HepG2 (cell line): ENCODE results near the gene ADAD2. TPM values are rescaled to one million over a fixed set of nuclear protein-coding genes. Genes with fewer than 3 reads are reported as not detected.

Experiments
- JDP2 ChIP-seq: sonication (generic); formaldehyde crosslinking; IDR thresholded peaks from 2 replicates; pipeline ENCODE4 v1.8.1; 2022; ENCODE audit warnings: missing genetic modification reagents, borderline replicate concordance
- SMAD3 ChIP-seq: sonication (generic); formaldehyde crosslinking; IDR thresholded peaks from 2 replicates; pipeline ENCODE4 v1.4.0; 2020; ENCODE audit warnings: missing genetic modification reagents
- ZFP36L2 ChIP-seq: sonication (generic); formaldehyde crosslinking; IDR thresholded peaks from 2 replicates; pipeline ENCODE4 v1.4.0; 2020; ENCODE audit warnings: missing genetic modification reagents
- ZFY ChIP-seq: sonication (generic); formaldehyde crosslinking; IDR thresholded peaks from 2 replicates; pipeline ENCODE4 v1.4.0; 2020; ENCODE audit warnings: missing genetic modification reagents
- ZNF121 ChIP-seq: sonication (generic); formaldehyde crosslinking; IDR thresholded peaks from 2 replicates; pipeline ENCODE4 v1.5.0; 2020; ENCODE audit warnings: mild to moderate bottlenecking, missing genetic modification reagents
- ZNF550 ChIP-seq: sonication (generic); formaldehyde crosslinking; IDR thresholded peaks from 2 replicates; pipeline ENCODE4 v1.4.0; 2020; ENCODE audit warnings: mild to moderate bottlenecking, missing genetic modification reagents, borderline replicate concordance
- ZNF761 ChIP-seq: sonication (generic); formaldehyde crosslinking; conservative IDR thresholded peaks from 2 replicates; pipeline ENCODE4 v1.4.0; 2020; ENCODE audit warnings: mild to moderate bottlenecking, missing genetic modification reagents
- polyA plus RNA-seq, 8 experiments: library from polyadenylated mRNA; depleted of rRNA in 3 of 8; stranded (reverse) in 7 of 8; unstranded in 1 of 8; fragments of >200 nt; fragmentation: Illumina TruSeq in 4 of 8; extraction: Trizol in 4 of 8; gene quantifications; 2 replicates each; pipeline versions ENCODE4 v1.2.1 to v1.2.3, GENCODE V29; 2011 to 2016; ENCODE audit warnings: low read depth in 4 of 8, missing spikeins in 1 of 8, mixed read lengths in 1 of 8; ENCODE audit not compliant: insufficient read depth in 1 of 8
- total RNA-seq, 5 experiments: library from RNA; depleted of rRNA; stranded (reverse); fragments of >200 nt; fragmentation: Illumina TruSeq; extraction: Trizol; gene quantifications; 2 replicates each; pipeline ENCODE4 v1.2.3, GENCODE V29; 2016; ENCODE audit warnings: low read depth in 1 of 5
- TF ChIP-seq, protein P1 (sequence below): IDR thresholded peaks from 2 replicates; pipeline ENCODE4 v1.6.1; 2016; ENCODE audit warnings: missing compliant biosample characterization, missing genetic modification reagents, borderline replicate concordance
- TF ChIP-seq, protein P2 (sequence below): IDR thresholded peaks from 2 replicates; pipeline ENCODE4 v1.6.1; 2016
- TF ChIP-seq, protein P3 (sequence below): sonication (generic); formaldehyde crosslinking; IDR thresholded peaks from 2 replicates; pipeline ENCODE4 v1.8.1; 2023; ENCODE audit warnings: mild to moderate bottlenecking, missing genetic modification reagents
- TF ChIP-seq, protein P4 (sequence below): sonication (generic); formaldehyde crosslinking; IDR thresholded peaks from 2 replicates; pipeline ENCODE4 v1.5.1; 2020; ENCODE audit warnings: mild to moderate bottlenecking, missing genetic modification reagents, moderate library complexity
- TF ChIP-seq, protein P5 (sequence below): sonication (generic); formaldehyde crosslinking; IDR thresholded peaks from 2 replicates; pipeline ENCODE4 v1.5.1; 2020; ENCODE audit warnings: mild to moderate bottlenecking, missing genetic modification reagents, moderate library complexity
- TF ChIP-seq, protein P6 (sequence below): IDR thresholded peaks from 2 replicates; pipeline ENCODE4 v1.4.0; 2020; ENCODE audit warnings: mild to moderate bottlenecking, missing genetic modification reagents

Gene ADAD2
- total and polyA plus RNA-seq, 2 of the 13 experiments (the other 11 are each of a cell fraction or from before 2014, with no cell fraction given): not detected

DNA sequence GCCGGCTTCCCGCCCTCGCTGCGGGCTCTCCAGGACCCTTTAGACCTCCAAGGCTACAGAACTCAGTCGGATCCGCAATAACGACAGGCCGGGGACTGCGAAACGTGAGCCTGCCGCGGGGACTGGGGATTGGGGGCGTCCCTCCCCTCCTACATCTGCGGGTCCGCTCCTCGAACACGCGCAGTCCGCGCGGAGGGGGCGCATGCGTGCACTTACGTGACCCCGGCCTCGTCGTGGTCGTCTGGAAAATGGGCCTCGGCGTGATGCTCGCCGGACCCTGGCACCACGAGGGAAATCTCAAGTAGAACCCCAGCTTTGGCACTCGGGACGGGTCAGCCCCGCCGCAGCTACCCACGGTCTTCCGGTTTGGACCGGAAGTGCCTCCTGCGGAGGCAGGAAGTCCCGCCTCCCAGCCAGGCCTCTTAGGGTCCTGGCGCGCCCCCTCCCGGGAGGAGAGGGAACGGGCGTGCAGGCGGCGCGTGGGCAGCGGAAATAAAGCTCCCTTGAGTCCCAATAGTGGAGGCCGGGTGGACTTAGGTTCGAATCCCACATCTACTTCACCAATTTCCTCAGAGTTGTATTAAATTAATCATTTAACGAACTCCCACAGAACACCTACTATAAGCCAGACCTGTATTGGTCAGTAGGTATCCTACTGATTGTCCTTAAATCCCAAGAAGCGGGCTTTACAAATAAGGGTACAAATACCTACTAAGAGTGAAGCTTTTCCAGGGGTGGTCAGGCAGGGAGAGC, 4.1 kb upstream of the ADAD2 start, which contains the start of gene TAF1C (continued):
- TF ChIP-seq, protein P1, sequence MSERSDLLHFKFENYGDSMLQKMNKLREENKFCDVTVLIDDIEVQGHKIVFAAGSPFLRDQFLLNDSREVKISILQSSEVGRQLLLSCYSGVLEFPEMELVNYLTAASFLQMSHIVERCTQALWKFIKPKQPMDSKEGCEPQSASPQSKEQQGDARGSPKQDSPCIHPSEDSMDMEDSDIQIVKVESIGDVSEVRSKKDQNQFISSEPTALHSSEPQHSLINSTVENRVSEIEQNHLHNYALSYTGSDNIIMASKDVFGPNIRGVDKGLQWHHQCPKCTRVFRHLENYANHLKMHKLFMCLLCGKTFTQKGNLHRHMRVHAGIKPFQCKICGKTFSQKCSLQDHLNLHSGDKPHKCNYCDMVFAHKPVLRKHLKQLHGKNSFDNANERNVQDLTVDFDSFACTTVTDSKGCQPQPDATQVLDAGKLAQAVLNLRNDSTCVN: no peak; the same call in 1 of the 2 replicates
- TF ChIP-seq, protein P2, sequence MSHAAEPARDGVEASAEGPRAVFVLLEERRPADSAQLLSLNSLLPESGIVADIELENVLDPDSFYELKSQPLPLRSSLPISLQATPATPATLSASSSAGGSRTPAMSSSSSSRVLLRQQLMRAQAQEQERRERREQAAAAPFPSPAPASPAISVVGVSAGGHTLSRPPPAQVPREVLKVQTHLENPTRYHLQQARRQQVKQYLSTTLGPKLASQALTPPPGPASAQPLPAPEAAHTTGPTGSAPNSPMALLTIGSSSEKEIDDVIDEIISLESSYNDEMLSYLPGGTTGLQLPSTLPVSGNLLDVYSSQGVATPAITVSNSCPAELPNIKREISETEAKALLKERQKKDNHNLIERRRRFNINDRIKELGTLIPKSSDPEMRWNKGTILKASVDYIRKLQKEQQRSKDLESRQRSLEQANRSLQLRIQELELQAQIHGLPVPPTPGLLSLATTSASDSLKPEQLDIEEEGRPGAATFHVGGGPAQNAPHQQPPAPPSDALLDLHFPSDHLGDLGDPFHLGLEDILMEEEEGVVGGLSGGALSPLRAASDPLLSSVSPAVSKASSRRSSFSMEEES (CRISPR knock-in tag): peak; percentile 41; the same call in 1 of the 2 replicates
- TF ChIP-seq, protein P3, sequence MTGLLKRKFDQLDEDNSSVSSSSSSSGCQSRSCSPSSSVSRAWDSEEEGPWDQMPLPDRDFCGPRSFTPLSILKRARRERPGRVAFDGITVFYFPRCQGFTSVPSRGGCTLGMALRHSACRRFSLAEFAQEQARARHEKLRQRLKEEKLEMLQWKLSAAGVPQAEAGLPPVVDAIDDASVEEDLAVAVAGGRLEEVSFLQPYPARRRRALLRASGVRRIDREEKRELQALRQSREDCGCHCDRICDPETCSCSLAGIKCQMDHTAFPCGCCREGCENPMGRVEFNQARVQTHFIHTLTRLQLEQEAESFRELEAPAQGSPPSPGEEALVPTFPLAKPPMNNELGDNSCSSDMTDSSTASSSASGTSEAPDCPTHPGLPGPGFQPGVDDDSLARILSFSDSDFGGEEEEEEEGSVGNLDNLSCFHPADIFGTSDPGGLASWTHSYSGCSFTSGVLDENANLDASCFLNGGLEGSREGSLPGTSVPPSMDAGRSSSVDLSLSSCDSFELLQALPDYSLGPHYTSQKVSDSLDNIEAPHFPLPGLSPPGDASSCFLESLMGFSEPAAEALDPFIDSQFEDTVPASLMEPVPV (CRISPR knock-in tag): peak; percentile 55; the same call in 1 of the 2 replicates
- TF ChIP-seq SMAD3: peak; percentile 85
- no peak for TF ChIP-seq JDP2 (CRISPR knock-in tag)
- TF ChIP-seq, protein P4, sequence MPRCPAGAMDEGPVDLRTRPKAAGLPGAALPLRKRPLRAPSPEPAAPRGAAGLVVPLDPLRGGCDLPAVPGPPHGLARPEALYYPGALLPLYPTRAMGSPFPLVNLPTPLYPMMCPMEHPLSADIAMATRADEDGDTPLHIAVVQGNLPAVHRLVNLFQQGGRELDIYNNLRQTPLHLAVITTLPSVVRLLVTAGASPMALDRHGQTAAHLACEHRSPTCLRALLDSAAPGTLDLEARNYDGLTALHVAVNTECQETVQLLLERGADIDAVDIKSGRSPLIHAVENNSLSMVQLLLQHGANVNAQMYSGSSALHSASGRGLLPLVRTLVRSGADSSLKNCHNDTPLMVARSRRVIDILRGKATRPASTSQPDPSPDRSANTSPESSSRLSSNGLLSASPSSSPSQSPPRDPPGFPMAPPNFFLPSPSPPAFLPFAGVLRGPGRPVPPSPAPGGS (CRISPR knock-in tag): peak; percentile 75
- no peak for TF ChIP-seq ZNF761 (CRISPR knock-in tag)
- TF ChIP-seq ZNF550 (CRISPR knock-in tag): peak; percentile 67; the same call in 1 of the 2 replicates
- no peak for TF ChIP-seq ZFP36L2 (CRISPR knock-in tag)
- 0 out of 2 replicates have a peak, but pooled peaks have one; percentile 23 for TF ChIP-seq ZNF121
- TF ChIP-seq, protein P5, sequence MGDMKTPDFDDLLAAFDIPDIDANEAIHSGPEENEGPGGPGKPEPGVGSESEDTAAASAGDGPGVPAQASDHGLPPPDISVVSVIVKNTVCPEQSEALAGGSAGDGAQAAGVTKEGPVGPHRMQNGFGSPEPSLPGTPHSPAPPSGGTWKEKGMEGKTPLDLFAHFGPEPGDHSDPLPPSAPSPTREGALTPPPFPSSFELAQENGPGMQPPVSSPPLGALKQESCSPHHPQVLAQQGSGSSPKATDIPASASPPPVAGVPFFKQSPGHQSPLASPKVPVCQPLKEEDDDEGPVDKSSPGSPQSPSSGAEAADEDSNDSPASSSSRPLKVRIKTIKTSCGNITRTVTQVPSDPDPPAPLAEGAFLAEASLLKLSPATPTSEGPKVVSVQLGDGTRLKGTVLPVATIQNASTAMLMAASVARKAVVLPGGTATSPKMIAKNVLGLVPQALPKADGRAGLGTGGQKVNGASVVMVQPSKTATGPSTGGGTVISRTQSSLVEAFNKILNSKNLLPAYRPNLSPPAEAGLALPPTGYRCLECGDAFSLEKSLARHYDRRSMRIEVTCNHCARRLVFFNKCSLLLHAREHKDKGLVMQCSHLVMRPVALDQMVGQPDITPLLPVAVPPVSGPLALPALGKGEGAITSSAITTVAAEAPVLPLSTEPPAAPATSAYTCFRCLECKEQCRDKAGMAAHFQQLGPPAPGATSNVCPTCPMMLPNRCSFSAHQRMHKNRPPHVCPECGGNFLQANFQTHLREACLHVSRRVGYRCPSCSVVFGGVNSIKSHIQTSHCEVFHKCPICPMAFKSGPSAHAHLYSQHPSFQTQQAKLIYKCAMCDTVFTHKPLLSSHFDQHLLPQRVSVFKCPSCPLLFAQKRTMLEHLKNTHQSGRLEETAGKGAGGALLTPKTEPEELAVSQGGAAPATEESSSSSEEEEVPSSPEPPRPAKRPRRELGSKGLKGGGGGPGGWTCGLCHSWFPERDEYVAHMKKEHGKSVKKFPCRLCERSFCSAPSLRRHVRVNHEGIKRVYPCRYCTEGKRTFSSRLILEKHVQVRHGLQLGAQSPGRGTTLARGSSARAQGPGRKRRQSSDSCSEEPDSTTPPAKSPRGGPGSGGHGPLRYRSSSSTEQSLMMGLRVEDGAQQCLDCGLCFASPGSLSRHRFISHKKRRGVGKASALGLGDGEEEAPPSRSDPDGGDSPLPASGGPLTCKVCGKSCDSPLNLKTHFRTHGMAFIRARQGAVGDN (CRISPR knock-in tag): peak; percentile 90
- TF ChIP-seq, protein P6, sequence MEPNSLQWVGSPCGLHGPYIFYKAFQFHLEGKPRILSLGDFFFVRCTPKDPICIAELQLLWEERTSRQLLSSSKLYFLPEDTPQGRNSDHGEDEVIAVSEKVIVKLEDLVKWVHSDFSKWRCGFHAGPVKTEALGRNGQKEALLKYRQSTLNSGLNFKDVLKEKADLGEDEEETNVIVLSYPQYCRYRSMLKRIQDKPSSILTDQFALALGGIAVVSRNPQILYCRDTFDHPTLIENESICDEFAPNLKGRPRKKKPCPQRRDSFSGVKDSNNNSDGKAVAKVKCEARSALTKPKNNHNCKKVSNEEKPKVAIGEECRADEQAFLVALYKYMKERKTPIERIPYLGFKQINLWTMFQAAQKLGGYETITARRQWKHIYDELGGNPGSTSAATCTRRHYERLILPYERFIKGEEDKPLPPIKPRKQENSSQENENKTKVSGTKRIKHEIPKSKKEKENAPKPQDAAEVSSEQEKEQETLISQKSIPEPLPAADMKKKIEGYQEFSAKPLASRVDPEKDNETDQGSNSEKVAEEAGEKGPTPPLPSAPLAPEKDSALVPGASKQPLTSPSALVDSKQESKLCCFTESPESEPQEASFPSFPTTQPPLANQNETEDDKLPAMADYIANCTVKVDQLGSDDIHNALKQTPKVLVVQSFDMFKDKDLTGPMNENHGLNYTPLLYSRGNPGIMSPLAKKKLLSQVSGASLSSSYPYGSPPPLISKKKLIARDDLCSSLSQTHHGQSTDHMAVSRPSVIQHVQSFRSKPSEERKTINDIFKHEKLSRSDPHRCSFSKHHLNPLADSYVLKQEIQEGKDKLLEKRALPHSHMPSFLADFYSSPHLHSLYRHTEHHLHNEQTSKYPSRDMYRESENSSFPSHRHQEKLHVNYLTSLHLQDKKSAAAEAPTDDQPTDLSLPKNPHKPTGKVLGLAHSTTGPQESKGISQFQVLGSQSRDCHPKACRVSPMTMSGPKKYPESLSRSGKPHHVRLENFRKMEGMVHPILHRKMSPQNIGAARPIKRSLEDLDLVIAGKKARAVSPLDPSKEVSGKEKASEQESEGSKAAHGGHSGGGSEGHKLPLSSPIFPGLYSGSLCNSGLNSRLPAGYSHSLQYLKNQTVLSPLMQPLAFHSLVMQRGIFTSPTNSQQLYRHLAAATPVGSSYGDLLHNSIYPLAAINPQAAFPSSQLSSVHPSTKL: peak; percentile 66
- peak; percentile 65 for TF ChIP-seq ZFY
